ENCODE data around the gene SLC40A1. TPM values are rescaled to one million over a fixed set of nuclear protein-coding genes. Genes with fewer than 3 reads are reported as not detected.

SLC40A1 gene
- polyA plus RNA-seq, 3 donors, result 119 to 125 (median 120) TPM

DNA sequence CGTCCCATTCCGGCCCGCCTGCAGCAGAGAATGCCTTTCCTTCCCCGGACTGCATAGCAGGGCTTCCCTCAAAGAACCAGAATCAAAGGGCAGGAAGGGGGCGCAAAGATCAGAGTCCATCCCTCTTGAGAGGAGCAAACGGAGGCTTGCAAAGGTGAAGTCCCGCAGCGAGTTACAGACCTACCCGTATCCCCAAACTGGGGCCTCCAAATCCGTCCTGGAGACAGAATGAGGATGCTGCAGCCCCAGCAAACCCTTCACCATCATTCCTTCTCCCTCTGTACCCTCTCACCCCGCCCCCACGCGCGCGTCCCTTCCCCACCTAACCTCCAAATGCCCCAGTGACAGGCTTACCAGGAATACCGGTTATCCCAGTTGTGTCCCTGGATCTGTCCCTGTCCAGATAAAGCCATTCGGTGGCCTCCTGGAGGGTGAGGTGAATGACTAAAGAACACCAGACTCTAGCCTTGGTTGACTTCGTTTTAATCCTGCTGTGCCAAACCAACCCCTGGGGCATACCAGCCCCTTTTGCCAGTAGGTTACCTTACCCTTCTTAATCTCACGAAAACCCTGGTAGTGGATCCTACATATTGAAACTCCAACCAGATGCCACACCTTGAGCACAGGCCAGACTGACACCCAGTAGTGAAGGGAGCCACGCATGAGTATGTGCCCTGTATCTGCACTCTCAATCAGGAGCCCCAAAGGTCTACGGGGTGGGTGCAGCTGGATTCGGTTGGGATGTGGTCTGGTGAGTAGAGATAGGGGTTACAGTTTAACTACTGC is 961 bp upstream of the SLC40A1 start:
- no peak for DNase-seq (ENCODE audit: extremely low read depth in 1 of 11, low read depth in 9 of 11, low spot score in 4 of 11)

GRCh38 chr2:189580241-189580651 is 340 bp downstream of the SLC40A1 start:
- DNase-seq (ENCODE audit: extremely low read depth in 1 of 11, low read depth in 9 of 11, low spot score in 4 of 11), result no peak

DNA sequence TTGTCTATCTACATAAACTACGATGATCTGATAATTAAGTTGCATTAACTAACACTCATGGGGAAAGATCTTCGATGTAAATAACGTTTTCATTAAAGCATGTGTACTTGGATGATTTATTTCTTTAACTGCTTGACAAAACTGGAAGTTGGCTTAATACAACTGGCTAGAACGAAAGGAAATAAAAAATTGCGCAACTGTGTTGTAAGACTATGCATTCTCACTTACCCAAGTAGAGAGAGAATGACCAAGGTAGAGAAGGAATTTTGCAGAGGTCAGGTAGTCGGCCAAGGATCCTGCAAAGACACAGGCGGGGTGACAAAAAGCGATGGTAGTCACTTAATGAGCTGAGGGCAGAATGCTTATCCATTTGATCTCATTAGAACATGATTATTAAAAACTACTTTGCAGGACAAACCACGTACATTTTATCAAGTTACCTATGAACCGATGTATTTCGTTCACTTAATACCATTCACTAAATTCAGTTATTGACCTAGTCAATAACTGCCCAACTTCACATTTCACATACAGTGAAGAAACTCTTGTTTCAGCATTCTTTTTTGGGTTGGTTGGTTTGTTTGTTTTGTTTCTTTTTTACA is 900 bp downstream of the SLC40A1 start:
- no peak for DNase-seq (ENCODE audit: extremely low read depth in 1 of 11, low read depth in 9 of 11, low spot score in 4 of 11)

DNA sequence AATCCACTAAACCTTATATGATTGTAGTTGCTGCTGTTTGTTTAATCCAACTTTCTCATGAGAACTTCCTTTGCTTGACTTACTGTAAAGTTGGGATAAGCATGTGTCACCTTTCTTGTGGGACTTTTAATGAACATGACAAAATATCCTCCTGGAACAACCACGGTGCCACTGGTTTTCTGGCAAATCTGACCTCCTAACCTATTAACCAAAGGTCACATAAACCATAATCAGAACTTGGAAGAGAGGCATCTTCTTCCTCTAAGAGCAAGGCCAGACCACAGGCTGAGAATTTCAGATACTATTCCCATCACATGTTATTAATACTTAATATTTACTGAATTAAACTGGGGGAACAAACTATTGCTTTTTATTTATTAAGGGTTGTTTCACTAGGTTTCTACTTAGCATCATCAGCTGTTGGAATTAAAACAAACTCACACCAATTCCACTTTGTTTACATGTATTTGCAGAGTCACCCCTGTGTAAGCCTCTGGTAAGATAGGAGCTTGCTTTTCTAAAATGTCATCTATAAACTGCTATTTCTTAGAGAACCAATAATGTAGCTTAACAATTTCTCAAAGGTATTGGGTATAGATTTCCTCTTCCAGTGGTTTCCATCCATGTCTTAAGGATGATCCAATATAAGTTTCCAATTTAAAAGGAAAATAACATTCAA is 2.2 kb downstream of the SLC40A1 start:
- no peak for DNase-seq (ENCODE audit: extremely low read depth in 1 of 11, low read depth in 9 of 11, low spot score in 4 of 11)

GRCh38 chr2:189577121-189577520 is 3.5 kb downstream of the SLC40A1 start:
- no peak for DNase-seq (ENCODE audit: extremely low read depth in 1 of 11, low read depth in 9 of 11, low spot score in 4 of 11)

GRCh38 chr2:189576396-189576795 is 4.2 kb downstream of the SLC40A1 start:
- no peak for DNase-seq (ENCODE audit: extremely low read depth in 1 of 11, low read depth in 9 of 11, low spot score in 4 of 11)

GRCh38 chr2:189574793-189575475 is 5.7 kb downstream of the SLC40A1 start:
- DNase-seq (ENCODE audit: extremely low read depth in 1 of 11, low read depth in 9 of 11, low spot score in 4 of 11), result no peak

GRCh38 chr2:189570570-189571031 is 10.0 kb downstream of the SLC40A1 start:
- no peak for DNase-seq (ENCODE audit: extremely low read depth in 1 of 11, low read depth in 9 of 11, low spot score in 4 of 11)

DNA sequence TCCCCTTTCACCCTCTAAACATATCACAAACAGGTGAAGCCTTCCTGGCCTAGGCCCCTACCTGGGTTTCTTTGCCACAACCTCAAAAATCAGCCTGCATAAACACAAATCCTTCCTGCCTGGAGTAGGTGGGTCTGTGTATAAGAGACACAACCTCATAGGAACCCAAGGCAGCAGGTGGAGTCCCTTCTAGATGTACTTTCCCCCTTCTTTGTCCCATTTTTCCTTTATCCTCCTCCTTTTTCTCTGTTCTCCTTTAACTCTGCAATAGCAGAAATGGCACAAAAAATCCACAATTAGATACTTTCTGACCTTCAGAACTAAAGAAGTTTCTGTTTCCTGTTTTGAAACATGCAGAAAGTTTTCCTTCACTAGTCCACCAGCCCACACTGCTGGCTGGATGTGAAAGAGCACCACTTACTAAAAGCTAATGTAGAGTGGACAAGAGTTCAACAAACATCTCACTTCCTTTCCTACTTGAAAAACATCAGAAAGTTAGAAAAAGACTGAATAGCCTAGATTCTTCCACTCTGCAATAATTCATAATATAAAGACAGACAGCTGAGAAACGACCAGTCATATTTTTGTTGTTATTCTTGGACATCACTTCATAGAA is 11.2 kb downstream of the SLC40A1 start:
- DNase-seq (ENCODE audit: extremely low read depth in 1 of 11, low read depth in 9 of 11, low spot score in 4 of 11), result no peak

GRCh38 chr2:189566046-189566445 is 14.5 kb downstream of the SLC40A1 start:
- DNase-seq (ENCODE audit: extremely low read depth in 1 of 11, low read depth in 9 of 11, low spot score in 4 of 11), result no peak

DNA sequence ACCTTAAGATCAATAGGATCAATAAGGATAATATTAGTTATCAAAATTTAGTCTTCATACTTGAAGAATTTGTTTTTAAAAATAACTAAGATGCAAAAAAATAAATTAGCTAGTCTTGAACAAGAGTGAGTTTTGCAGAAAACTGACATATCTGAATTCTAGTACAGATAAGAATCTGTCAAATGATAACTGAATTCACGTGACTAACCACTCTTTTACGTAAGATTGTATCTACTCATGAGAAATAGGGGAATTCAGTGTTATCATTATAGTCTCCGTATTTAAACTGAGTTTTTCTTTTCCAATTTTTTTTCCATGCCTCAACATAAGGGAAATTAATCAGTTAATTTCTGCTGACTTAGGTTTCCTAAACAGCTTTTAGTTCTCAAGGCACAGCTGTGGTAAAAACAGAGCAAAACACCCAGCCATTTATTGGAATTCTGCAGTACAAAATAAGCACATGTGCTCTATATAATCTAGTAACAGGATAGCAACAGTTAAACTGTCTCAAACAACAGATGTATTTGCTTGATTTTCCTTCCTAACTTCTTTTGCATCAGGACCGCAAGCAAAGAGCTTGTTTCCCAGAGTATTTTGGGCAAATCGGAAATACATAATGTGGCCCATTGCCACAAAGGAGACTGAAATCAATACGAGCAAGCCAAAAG is 19.1 kb downstream of the SLC40A1 start:
- no peak for DNase-seq (ENCODE audit: extremely low read depth in 1 of 11, low read depth in 9 of 11, low spot score in 4 of 11)

GRCh38 chr2:189560273-189560586 is 20.4 kb downstream of the SLC40A1 start:
- no peak for DNase-seq (ENCODE audit: extremely low read depth in 1 of 11, low read depth in 9 of 11, low spot score in 4 of 11)

GRCh38 chr2:189559579-189560272 is 20.9 kb downstream of the SLC40A1 start:
- peak in 2 of 11 donors; percentile 48 to 54 for DNase-seq (ENCODE audit: extremely low read depth in 1 of 11, low read depth in 9 of 11, low spot score in 4 of 11)

DNA sequence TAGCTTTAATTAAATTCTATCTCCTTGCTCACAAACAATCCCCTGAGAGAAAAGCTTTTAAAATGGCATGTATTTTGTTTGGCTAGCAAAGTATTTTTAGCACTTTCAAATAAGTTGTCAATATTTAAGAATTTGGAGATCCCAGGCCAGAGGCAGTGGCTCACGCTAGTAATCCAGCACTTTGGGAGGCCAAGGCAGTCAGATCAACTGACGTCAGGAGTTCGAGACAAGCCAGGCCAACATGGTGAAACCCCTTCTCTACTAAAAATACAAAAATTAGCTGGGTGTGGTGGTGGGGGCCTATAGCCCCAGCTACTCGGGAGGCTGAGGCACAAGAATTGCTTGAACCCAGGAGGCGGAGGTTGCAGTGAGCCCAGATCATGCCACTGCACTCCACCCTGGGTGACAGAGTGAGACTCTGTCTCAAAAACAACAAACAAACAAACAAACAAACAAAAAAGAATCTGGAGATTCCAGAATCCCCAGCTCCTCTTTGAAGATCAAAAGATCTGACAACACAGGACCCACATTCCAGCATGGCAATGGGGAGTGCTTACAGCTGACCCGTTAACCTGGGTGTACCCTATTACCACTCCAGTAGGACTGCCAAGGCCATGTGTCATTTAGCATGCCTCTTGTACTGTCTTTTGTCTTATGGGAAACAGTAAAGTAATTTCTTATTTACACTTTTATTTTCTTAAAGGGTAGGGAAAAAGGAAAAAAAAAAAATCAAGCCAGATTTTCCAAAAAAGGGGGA is 21.9 kb downstream of the SLC40A1 start:
- no peak for DNase-seq (ENCODE audit: extremely low read depth in 1 of 11, low read depth in 9 of 11, low spot score in 4 of 11)

DNA sequence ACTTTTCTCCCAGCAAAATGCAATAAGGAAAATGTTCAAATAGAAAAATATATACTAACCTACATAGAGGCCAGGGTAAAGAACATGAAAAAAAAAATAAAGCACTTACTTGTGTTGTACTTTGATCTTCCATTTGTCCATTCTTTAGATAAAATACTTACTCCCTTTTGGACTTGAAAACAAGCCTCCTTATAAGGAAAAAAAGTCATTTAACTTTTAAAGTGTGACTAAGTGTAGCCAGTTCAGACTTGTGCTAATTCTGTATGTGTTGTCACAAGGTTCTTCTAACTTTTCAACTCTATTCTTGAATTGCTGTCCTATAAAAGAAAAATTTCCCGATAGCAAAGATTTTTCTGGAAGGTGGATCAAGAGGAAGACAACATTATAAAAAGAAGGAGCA is 23.2 kb downstream of the SLC40A1 start:
- no peak for DNase-seq (ENCODE audit: extremely low read depth in 1 of 11, low read depth in 9 of 11, low spot score in 4 of 11)

DNA sequence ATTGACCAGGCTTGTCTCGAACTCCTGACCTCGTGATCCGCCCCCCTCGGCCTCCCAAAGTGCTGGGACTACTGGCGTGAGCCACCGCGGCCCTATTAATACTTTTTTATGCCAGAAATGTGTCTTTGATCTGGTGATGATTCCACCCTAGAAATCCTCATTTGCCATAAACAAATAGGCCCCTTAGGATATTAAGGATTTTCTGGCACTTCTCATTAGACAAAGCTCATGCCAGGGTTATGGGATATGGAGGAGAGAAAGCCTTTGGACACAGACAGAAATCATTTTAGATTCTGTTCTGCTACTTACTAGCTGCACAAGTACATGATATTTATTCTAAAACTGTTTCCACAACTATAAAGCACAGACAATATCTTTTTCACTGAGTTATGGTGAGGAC is 24.1 kb downstream of the SLC40A1 start:
- no peak for DNase-seq (ENCODE audit: extremely low read depth in 1 of 11, low read depth in 9 of 11, low spot score in 4 of 11)

DNA sequence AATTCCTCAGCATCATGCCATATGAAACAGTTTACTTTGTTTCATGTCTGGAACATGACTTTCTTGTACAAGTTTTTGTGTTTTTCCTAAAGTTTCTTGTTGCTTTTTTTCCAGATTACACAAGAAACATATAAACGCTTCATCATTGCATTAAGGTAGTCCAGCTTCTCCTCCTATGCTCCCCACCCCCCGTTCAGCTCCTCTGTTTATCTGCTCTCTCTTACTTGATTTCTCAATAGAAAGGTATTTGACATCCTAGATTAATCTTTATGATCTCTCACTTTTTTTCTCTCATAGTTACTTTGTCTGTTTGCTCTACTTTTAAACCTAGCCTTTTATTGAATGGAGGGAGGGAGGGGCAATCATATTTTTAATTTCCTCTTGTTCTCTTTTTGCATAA is 25.4 kb downstream of the SLC40A1 start:
- no peak for DNase-seq (ENCODE audit: extremely low read depth in 1 of 11, low read depth in 9 of 11, low spot score in 4 of 11)
